Fibroblast of lung (primary cell): ENCODE results near the gene CXCL11. TPM values are rescaled to one million over a fixed set of nuclear protein-coding genes. Genes with fewer than 3 reads are reported as not detected.

Experiments used
- DNase-seq, 2 donors: peaks; one replicate each; pipeline versions ENCODE4 v3.0.0 to v3.0.0-alpha.2; 2010; ENCODE audit warnings: low read depth in 2 of 2
- H2AFZ ChIP-seq: 2 replicates; pipeline ENCODE4 v1.5.1; 2012; ENCODE audit warnings: low read length, control low read depth, inconsistent platforms
- H3K27ac ChIP-seq: 2 replicates; pipeline ENCODE4 v1.5.1; 2011; ENCODE audit warnings: low read length, control low read depth; ENCODE audit not compliant: insufficient read depth
- H3K27me3 ChIP-seq: 2 replicates; pipeline ENCODE4 v1.5.1; 2011; ENCODE audit warnings: mild to moderate bottlenecking, low read length; ENCODE audit not compliant: control insufficient read depth, insufficient read depth
- H3K36me3 ChIP-seq: 2 replicates; pipeline ENCODE4 v1.5.1; 2011; ENCODE audit warnings: low read length; ENCODE audit not compliant: control insufficient read depth, insufficient read depth
- H3K4me1 ChIP-seq: 2 replicates; pipeline ENCODE4 v1.5.1; 2011; ENCODE audit warnings: low read length; ENCODE audit not compliant: control insufficient read depth, insufficient read depth; ENCODE audit errors: extremely low read depth
- H3K4me2 ChIP-seq: 2 replicates; pipeline ENCODE4 v1.5.1; 2011; ENCODE audit warnings: low read length, control low read depth; ENCODE audit not compliant: insufficient read depth; ENCODE audit errors: extremely low read depth
- H3K4me3 ChIP-seq, 4 experiments: fragments of 200-600 bp in 1 of 4; sonication (generic) in 1 of 4; replicated peaks in 1 of 4; 2 replicates each; pipeline ENCODE4 v1.5.1; 2011 to 2016; ENCODE audit warnings: low read length in 4 of 4, low read depth in 3 of 4, mild to moderate bottlenecking in 3 of 4, control low read depth in 2 of 4, inconsistent platforms in 1 of 4, mixed read lengths in 1 of 4; ENCODE audit not compliant: insufficient read depth in 1 of 4; ENCODE audit errors: control extremely low read depth in 1 of 4
- H3K79me2 ChIP-seq: 2 replicates; pipeline ENCODE4 v1.5.1; 2012; ENCODE audit warnings: mild to moderate bottlenecking, low read length, inconsistent platforms; ENCODE audit not compliant: control insufficient read depth, insufficient read depth
- H3K9ac ChIP-seq: 2 replicates; pipeline ENCODE4 v1.5.1; 2011; ENCODE audit warnings: mild to moderate bottlenecking, low read length, control low read depth; ENCODE audit not compliant: insufficient read depth
- H3K9me3 ChIP-seq: 2 replicates; pipeline ENCODE4 v1.5.1; 2012; ENCODE audit warnings: low read depth, low read length; ENCODE audit not compliant: control insufficient read depth, insufficient read depth
- H4K20me1 ChIP-seq: 2 replicates; pipeline ENCODE4 v1.5.1; 2011; ENCODE audit warnings: low read length; ENCODE audit not compliant: control insufficient read depth, insufficient read depth; ENCODE audit errors: extremely low read depth
- CTCF ChIP-seq, 2 donors: IDR thresholded peaks in 1 of 2; conservative IDR thresholded peaks in 1 of 2; 1 replicate in 1 of 2; 2 replicates in 1 of 2; pipeline ENCODE4 v1.5.1; 2011 to 2012; ENCODE audit warnings: low read length in 2 of 2, control low read depth in 1 of 2, inconsistent platforms in 1 of 2, low read depth in 1 of 2, mild to moderate bottlenecking in 1 of 2
- EZH2 ChIP-seq: IDR thresholded peaks from 2 replicates; pipeline ENCODE4 v1.5.1; 2012; ENCODE audit warnings: low read length, control low read depth, mild to moderate bottlenecking; ENCODE audit errors: missing control alignments
- polyA plus RNA-seq, 2 donors: library from polyadenylated mRNA; depleted of rRNA in 1 of 2; stranded (reverse) in 1 of 2; unstranded in 1 of 2; fragments of >200 nt; gene quantifications; 2 replicates each; pipeline ENCODE4 v1.2.1, GENCODE V29; 2011 to 2012; ENCODE audit warnings: missing spikeins in 1 of 2
- total RNA-seq: library from RNA; depleted of rRNA; stranded (reverse); fragments of >200 nt; gene quantifications from 2 replicates; pipeline ENCODE4 v1.2.1, GENCODE V29; 2014

Gene CXCL11
- total and polyA plus RNA-seq, 2 donors (not counting 1 experiment from before 2014, with no cell fraction given): not detected

GRCh38 chr4:75992462-75992861 lies 43.4 kb downstream of the CXCL11 start:
- no peaks in the 10 kb centered on the region for H3K9me3 ChIP-seq
- no peak for TF ChIP-seq EZH2
- TF ChIP-seq CTCF (conservative IDR thresholded peaks at IDR 0.05 in 1 of 2, IDR thresholded peaks at IDR 0.05 in 1 of 2; ENCODE audit: low read depth in 1 of 2, low read length in 2 of 2): no peak
- peaks cover 32% of the 10 kb centered on the region for H3K79me2 ChIP-seq
- H3K4me2 ChIP-seq: no peak overlapping the region
- H3K9ac ChIP-seq: no peak overlapping the region
- H3K27me3 ChIP-seq: peaks cover 2% of the 10 kb centered on the region
- H3K4me3 ChIP-seq: no peak overlapping the region
- no peaks in the 10 kb centered on the region for H3K36me3 ChIP-seq
- no peak overlapping the region for H3K27ac ChIP-seq
- no peak for DNase-seq
- no peak overlapping the region for H2AFZ ChIP-seq
- no peaks in the 10 kb centered on the region for H3K4me1 ChIP-seq
- H4K20me1 ChIP-seq: no peaks in the 10 kb centered on the region

- TF ChIP-seq EZH2 (no peak), CTCF (conservative IDR thresholded peaks at IDR 0.05 in 1 of 2, IDR thresholded peaks at IDR 0.05 in 1 of 2; ENCODE audit: low read depth in 1 of 2, low read length in 2 of 2) (no peak)
- Histone ChIP-seq H3K4me3 (peak overlapping the region; percentile 88 to 99 (median 94)), H3K27ac (peak overlapping the region; percentile 90), H2AFZ (peak overlapping the region; percentile 87), H3K36me3 (no peaks in the 10 kb centered on the region), H3K79me2 (peaks cover 53% of the 10 kb centered on the region), H3K9ac (peak overlapping the region; percentile 78), H3K4me1 (peaks cover 2% of the 10 kb centered on the region), H3K4me2 (peak overlapping the region; percentile 57), H4K20me1 (no peaks in the 10 kb centered on the region), H3K27me3 (peaks cover 2% of the 10 kb centered on the region), H3K9me3 (no peaks in the 10 kb centered on the region)
- peak; percentile 14 to 29 for DNase-seq
Observed at GRCh38 chr4:75989846-75990528, 45.9 kb downstream of the CXCL11 start.

- H3K9ac ChIP-seq: no peak overlapping the region
Observed at GRCh38 chr4:75985116-75985515, 50.8 kb downstream of the CXCL11 start.

More at GRCh38 chr4:75985116-75985515, 50.8 kb downstream of the CXCL11 start:
- Histone ChIP-seq H3K79me2 (peaks cover 63% of the 10 kb centered on the region), H2AFZ (no peak overlapping the region), H4K20me1 (no peaks in the 10 kb centered on the region), H3K4me2 (no peak overlapping the region), H3K27ac (peak overlapping the region; percentile 62), H3K36me3 (peaks cover 2% of the 10 kb centered on the region), H3K9me3 (no peaks in the 10 kb centered on the region), H3K27me3 (no peaks in the 10 kb centered on the region), H3K4me3 (no peak overlapping the region), H3K4me1 (peaks cover 2% of the 10 kb centered on the region)
- TF ChIP-seq EZH2 (no peak), CTCF (conservative IDR thresholded peaks at IDR 0.05 in 1 of 2, IDR thresholded peaks at IDR 0.05 in 1 of 2; ENCODE audit: low read depth in 1 of 2, low read length in 2 of 2) (no peak)
- peak; percentile 69 to 91 for DNase-seq

Other genes with a start within 250 kb of the CXCL11 start
- not detected in 2 replicates for gene PPEF2, start 133.6 kb downstream of the CXCL11 start, total RNA-seq
- gene PPEF2, start 133.6 kb downstream of the CXCL11 start, polyA plus RNA-seq: not detected in 2 replicates
- gene NAAA, start 95.1 kb downstream of the CXCL11 start, total RNA-seq: 15.9 and 50.7 TPM in 2 replicates
- 32.4 and 39.9 TPM in 2 replicates for gene NAAA, start 95.1 kb downstream of the CXCL11 start, polyA plus RNA-seq
- gene SDAD1, start 45.1 kb downstream of the CXCL11 start, total RNA-seq: 25.1 and 29.8 TPM in 2 replicates
- 33.7 and 34.4 TPM in 2 replicates for gene SDAD1, start 45.1 kb downstream of the CXCL11 start, polyA plus RNA-seq
- gene CXCL9, start 28.6 kb downstream of the CXCL11 start, total RNA-seq: not detected in 2 replicates
- gene CXCL9, start 28.6 kb downstream of the CXCL11 start, polyA plus RNA-seq: not detected in 2 replicates
- gene CXCL10, start 12.6 kb downstream of the CXCL11 start, total RNA-seq: under 0.01 and 0.33 TPM in 2 replicates
- gene CXCL10, start 12.6 kb downstream of the CXCL11 start, polyA plus RNA-seq: 0.07 TPM in 1 of 2 replicates, not detected in the other
- not detected in 2 replicates for gene ART3, start 38.6 kb upstream of the CXCL11 start, total RNA-seq
- gene ART3, start 38.6 kb upstream of the CXCL11 start, polyA plus RNA-seq: 0.27 TPM in 1 of 2 replicates, not detected in the other
- gene NUP54, start 112.3 kb upstream of the CXCL11 start, total RNA-seq: 55.5 and 70.6 TPM in 2 replicates
- gene NUP54, start 112.3 kb upstream of the CXCL11 start, polyA plus RNA-seq: 48.3 and 49.3 TPM in 2 replicates
- 266 and 365 TPM in 2 replicates for gene SCARB2, start 177.8 kb upstream of the CXCL11 start, total RNA-seq
- 149 and 195 TPM in 2 replicates for gene SCARB2, start 177.8 kb upstream of the CXCL11 start, polyA plus RNA-seq
- gene FAM47E, start 215.7 kb upstream of the CXCL11 start, total RNA-seq: 0.99 and 1.0 TPM in 2 replicates
- 0.03 and 0.12 TPM in 2 replicates for gene FAM47E, start 215.7 kb upstream of the CXCL11 start, polyA plus RNA-seq